IPS-18c (cell line): ENCODE results near the gene KIAA0586.
"Not testable (repeated sequence)": the region's sequence is repeated elsewhere in the genome, so short reads cannot be mapped to it uniquely, and the experiment has no call there.

Experiments used
- H3K4me3 ChIP-seq: 2 replicates; pipeline ENCODE4 v1.7.0; 2013; ENCODE audit warnings: low read depth, mild to moderate bottlenecking, low read length, moderate library complexity; ENCODE audit not compliant: insufficient read depth
- H3K9me3 ChIP-seq: one replicate; pipeline ENCODE4 v1.6.1; 2013; ENCODE audit warnings: mild to moderate bottlenecking, low read length, moderate library complexity; ENCODE audit not compliant: control insufficient read depth, insufficient read depth

KIAA0586 gene

GRCh38 chr14:58427281-58428117, at the start of gene KIAA0586, which contains the start of gene TIMM9:
Gene KIAA0586, plus strand, starts transcription at chr14:58427719. Its CDS starts 546 bp downstream, at chr14:58428265.
Gene TIMM9, minus strand, starts transcription at chr14:58427531. Its CDS starts 15,586 bp downstream, at chr14:58411945.
- H3K4me3 ChIP-seq: peak within 1 kb of the TSS; percentile 46

GRCh38 chr14:58390830-58391229, 36.7 kb upstream of the KIAA0586 start:
- no peaks in the 10 kb centered on the region for H3K9me3 ChIP-seq
- H3K4me3 ChIP-seq: no peak overlapping the region

More at GRCh38 chr14:58427281-58428117, at the start of gene KIAA0586, which contains the start of gene TIMM9:
- H3K9me3 ChIP-seq: no peaks in the 10 kb centered on the region

GRCh38 chr14:58395562-58395811, 32.0 kb upstream of the KIAA0586 start:
- Histone ChIP-seq H3K4me3 (peak overlapping the region; percentile 72), H3K9me3 (no peaks in the 10 kb centered on the region)

- Histone ChIP-seq H3K9me3 (no peaks in the 10 kb centered on the region), H3K4me3 (peak within 1 kb of the TSS; percentile 72)
Observed at GRCh38 chr14:58395812-58396788, 31.4 kb upstream of the KIAA0586 start, which contains the start of gene TOMM20L. Gene TOMM20L, plus strand, starts transcription at chr14:58395930. Its CDS starts 28 bp downstream, at chr14:58395958.

- Histone ChIP-seq H3K4me3 (no peak overlapping the region), H3K9me3 (no peaks in the 10 kb centered on the region)
Observed at GRCh38 chr14:58397156-58397555, 30.4 kb upstream of the KIAA0586 start.

- no peaks in the 10 kb centered on the region for H3K9me3 ChIP-seq
Observed at GRCh38 chr14:58398495-58398894, 29.0 kb upstream of the KIAA0586 start.

GRCh38 chr14:58398895-58399294, 28.6 kb upstream of the KIAA0586 start:
- H3K9me3 ChIP-seq: no peaks in the 10 kb centered on the region
- no peak overlapping the region for H3K4me3 ChIP-seq

More at GRCh38 chr14:58398495-58398894, 29.0 kb upstream of the KIAA0586 start:
- no peak overlapping the region for H3K4me3 ChIP-seq

- Histone ChIP-seq H3K4me3 (no peak overlapping the region), H3K9me3 (no peaks in the 10 kb centered on the region)
Observed at GRCh38 chr14:58401587-58401986, 25.9 kb upstream of the KIAA0586 start.

- H3K9me3 ChIP-seq: no peaks in the 10 kb centered on the region
- no peak overlapping the region for H3K4me3 ChIP-seq
Observed at GRCh38 chr14:58408681-58409215, 18.8 kb upstream of the KIAA0586 start.

GRCh38 chr14:58414845-58415244, 12.7 kb upstream of the KIAA0586 start:
- H3K9me3 ChIP-seq: peaks cover 2% of the 10 kb centered on the region
- no peak overlapping the region for H3K4me3 ChIP-seq

GRCh38 chr14:58415636-58416547, 11.6 kb upstream of the KIAA0586 start:
- Histone ChIP-seq H3K9me3 (peaks cover 2% of the 10 kb centered on the region), H3K4me3 (no peak overlapping the region)

- H3K4me3 ChIP-seq, H3K9me3 ChIP-seq: not testable (repeated sequence)
Observed at GRCh38 chr14:58416934-58417333, 10.6 kb upstream of the KIAA0586 start.

GRCh38 chr14:58426670-58427280, 744 bp upstream of the KIAA0586 start:
- H3K4me3 ChIP-seq: peak overlapping the region; percentile 46
- no peaks in the 10 kb centered on the region for H3K9me3 ChIP-seq

- no peaks in the 10 kb centered on the region for H3K9me3 ChIP-seq
- peak overlapping the region; percentile 46 for H3K4me3 ChIP-seq
Observed at GRCh38 chr14:58428118-58428683, 682 bp downstream of the KIAA0586 start.

- Histone ChIP-seq H3K9me3 (no peaks in the 10 kb centered on the region), H3K4me3 (no peak overlapping the region)
Observed at GRCh38 chr14:58430156-58430555, 2.6 kb downstream of the KIAA0586 start.

GRCh38 chr14:58439476-58439875, 12.0 kb downstream of the KIAA0586 start:
- H3K9me3 ChIP-seq: no peaks in the 10 kb centered on the region
- H3K4me3 ChIP-seq: no peak overlapping the region
